ENCODE results near the gene ASTN2. TPM values are rescaled to one million over a fixed set of nuclear protein-coding genes. Genes with fewer than 3 reads are reported as not detected.

ASTN2 gene
- total RNA-seq, 4 donors from 2014 or later: 4.0 to 7.0 (median 4.9) TPM

- Histone ChIP-seq H3K36me3 (no peaks in the 10 kb centered on the region), H3K27me3 (no peaks in the 10 kb centered on the region), H3K9me3 (no peaks in the 10 kb centered on the region), H3K4me3 (no peak overlapping the region), H3K27ac (no peak overlapping the region), H3K4me1 (no peaks in the 10 kb centered on the region)
- 73 to 78% methylated on average over 6 of the region's 6 CpGs for WGBS, 2 donors (ENCODE audit: low coverage in 1 of 2)
- no peak for ATAC-seq
- TF ChIP-seq POLR2A (IDR thresholded peaks at IDR 0.05) (no peak), POLR2AphosphoS5 (IDR thresholded peaks at IDR 0.05) (no peak), EP300 (IDR thresholded peaks at IDR 0.05) (no peak)
- TF ChIP-seq, protein P1, sequence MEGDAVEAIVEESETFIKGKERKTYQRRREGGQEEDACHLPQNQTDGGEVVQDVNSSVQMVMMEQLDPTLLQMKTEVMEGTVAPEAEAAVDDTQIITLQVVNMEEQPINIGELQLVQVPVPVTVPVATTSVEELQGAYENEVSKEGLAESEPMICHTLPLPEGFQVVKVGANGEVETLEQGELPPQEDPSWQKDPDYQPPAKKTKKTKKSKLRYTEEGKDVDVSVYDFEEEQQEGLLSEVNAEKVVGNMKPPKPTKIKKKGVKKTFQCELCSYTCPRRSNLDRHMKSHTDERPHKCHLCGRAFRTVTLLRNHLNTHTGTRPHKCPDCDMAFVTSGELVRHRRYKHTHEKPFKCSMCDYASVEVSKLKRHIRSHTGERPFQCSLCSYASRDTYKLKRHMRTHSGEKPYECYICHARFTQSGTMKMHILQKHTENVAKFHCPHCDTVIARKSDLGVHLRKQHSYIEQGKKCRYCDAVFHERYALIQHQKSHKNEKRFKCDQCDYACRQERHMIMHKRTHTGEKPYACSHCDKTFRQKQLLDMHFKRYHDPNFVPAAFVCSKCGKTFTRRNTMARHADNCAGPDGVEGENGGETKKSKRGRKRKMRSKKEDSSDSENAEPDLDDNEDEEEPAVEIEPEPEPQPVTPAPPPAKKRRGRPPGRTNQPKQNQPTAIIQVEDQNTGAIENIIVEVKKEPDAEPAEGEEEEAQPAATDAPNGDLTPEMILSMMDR (IDR thresholded peaks at IDR 0.05): no peak
Observed at GRCh38 chr9:116495725-116496124, 919.1 kb downstream of the ASTN2 start.

DNA sequence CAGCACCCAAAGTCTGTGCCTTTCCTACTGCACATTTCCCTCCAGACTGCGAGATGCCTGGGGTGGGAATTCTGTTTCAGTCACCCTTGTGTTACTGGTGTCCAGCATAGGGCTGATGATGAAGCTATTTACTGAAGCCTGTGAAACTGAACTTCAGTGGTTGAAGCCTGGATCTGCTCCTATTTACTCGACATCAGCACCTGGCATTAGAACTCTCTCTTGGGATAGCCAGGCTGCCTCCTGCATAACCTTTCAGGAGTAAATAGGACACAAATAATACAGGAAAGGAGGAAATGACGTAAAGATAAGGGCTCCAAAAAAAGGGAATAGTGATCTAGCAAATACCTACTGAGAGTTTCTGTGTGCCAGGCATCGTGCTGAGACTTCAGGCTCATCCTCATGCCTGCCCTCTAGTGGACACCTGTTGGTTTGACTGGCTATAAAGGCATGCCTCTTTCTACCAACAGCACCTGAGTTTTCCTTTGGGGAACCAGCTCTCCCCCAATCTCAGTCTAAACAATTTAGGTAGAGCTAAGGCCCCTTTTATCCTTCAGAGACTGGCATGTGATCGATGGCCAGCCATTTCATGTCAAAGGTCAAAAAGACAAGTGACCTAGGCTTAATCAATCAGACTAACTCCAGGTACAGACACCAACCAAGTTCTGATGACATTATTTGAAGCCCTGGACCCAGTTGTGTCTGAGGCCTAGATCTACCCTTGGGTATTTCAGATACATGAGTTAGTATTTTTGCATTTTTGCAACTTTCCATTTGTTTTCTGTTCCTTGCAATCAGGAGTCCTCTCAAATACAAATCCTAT, 919.8 kb downstream of the ASTN2 start:
- H3K9me3 ChIP-seq: no peaks in the 10 kb centered on the region
- TF ChIP-seq POLR2AphosphoS5 (IDR thresholded peaks at IDR 0.05): no peak
- TF ChIP-seq, protein P1 (IDR thresholded peaks at IDR 0.05): peak in 3 of 4 experiments; percentile 22 to 60 (median 30)
- no peak for TF ChIP-seq EP300 (IDR thresholded peaks at IDR 0.05)
- no peaks in the 10 kb centered on the region for H3K4me1 ChIP-seq
- H3K36me3 ChIP-seq: no peaks in the 10 kb centered on the region
- 52 to 100% methylated on average over 1 to 4 of the region's 5 CpGs for WGBS, 2 donors (ENCODE audit: low coverage in 1 of 2)
- no peak overlapping the region for H3K4me3 ChIP-seq
- no peak overlapping the region for H3K27ac ChIP-seq
- no peaks in the 10 kb centered on the region for H3K27me3 ChIP-seq
- no peak for ATAC-seq

DNA sequence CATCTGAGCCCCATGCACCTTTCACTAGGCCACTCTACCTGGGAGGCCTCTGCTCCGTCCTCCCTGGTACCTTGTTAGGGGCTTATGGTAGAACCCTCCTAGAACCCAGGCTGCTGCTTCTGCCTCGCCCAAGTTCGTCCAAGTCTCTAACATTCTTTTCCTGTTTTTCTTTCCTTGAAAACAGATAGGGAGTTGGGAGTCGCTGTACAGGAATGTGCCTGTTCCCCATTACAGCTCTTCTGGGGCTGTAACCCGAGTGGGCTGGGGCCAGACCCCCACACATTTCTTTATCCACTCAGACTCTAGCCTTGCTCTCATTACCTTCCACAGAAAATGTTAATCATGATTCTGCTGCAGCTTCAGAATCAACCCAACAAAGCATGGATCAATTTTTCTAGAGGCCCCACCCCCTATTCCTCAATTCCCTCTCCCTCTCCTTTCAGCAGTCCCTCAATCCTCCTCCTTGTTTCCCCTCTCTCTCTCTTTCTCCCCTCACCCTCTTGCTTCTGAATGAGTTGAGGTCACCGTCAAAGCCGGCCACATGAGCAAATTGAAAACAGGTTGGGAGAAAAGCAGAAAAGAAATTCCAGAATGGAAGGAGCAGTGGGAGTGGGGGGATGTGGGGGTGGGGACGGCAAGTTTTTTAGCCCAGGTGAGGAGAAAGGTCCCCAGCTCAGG, 921.5 kb downstream of the ASTN2 start:
- Histone ChIP-seq H3K27me3 (no peaks in the 10 kb centered on the region), H3K9me3 (no peaks in the 10 kb centered on the region), H3K4me1 (no peaks in the 10 kb centered on the region), H3K36me3 (no peaks in the 10 kb centered on the region), H3K4me3 (no peak overlapping the region), H3K27ac (no peak overlapping the region)
- WGBS, 2 donors (ENCODE audit: low coverage in 1 of 2): 79% methylated on average over 7 of the region's 8 CpGs; no CpG with 5 or more reads in 1 of the 2 donors
- no peak for ATAC-seq
- TF ChIP-seq, protein P1 (IDR thresholded peaks at IDR 0.05): no peak
- TF ChIP-seq POLR2AphosphoS5 (IDR thresholded peaks at IDR 0.05) (no peak), POLR2A (IDR thresholded peaks at IDR 0.05) (no peak), EP300 (IDR thresholded peaks at IDR 0.05) (no peak)

DNA sequence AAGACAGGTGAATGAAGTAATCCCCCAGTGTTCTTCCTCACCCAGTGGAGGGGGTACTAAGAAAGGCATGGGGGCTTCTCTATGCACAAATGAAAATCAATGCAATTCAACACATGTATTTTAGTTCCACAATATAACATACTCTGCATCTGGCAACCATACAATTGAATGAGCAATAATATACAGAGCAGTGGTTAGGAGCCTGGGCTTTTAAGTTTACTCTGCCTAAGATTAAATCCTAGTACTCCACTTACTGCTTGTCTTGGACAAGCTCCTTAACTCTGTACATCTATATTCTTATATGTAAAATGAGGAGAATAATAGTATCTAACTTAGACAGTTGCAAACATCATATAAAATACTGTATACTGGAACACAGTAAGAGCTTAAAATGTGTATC, 923.2 kb downstream of the ASTN2 start:
- Histone ChIP-seq H3K27ac (no peak overlapping the region), H3K36me3 (no peaks in the 10 kb centered on the region), H3K27me3 (no peaks in the 10 kb centered on the region), H3K4me1 (no peaks in the 10 kb centered on the region), H3K9me3 (no peaks in the 10 kb centered on the region), H3K4me3 (no peak overlapping the region)
- ATAC-seq: no peak
- TF ChIP-seq, protein P1 (IDR thresholded peaks at IDR 0.05): no peak
- TF ChIP-seq EP300 (IDR thresholded peaks at IDR 0.05): no peak
- TF ChIP-seq POLR2A (IDR thresholded peaks at IDR 0.05): no peak
- TF ChIP-seq POLR2AphosphoS5 (IDR thresholded peaks at IDR 0.05): no peak

- Histone ChIP-seq H3K36me3 (peaks cover 0 to 4% of the 10 kb centered on the region in 2 donors), H3K9me3 (no peaks in the 10 kb centered on the region), H3K4me1 (no peaks in the 10 kb centered on the region), H3K4me3 (no peak overlapping the region), H3K27me3 (no peaks in the 10 kb centered on the region), H3K27ac (no peak overlapping the region)
- 56 to 75% methylated on average over 1 of the region's 1 CpG for WGBS, 2 donors (ENCODE audit: low coverage in 1 of 2)
- ATAC-seq: no peak
- TF ChIP-seq POLR2A (IDR thresholded peaks at IDR 0.05) (no peak), EP300 (IDR thresholded peaks at IDR 0.05) (no peak), POLR2AphosphoS5 (IDR thresholded peaks at IDR 0.05) (no peak)
- TF ChIP-seq, protein P1 (IDR thresholded peaks at IDR 0.05): no peak
Observed at GRCh38 chr9:116491219-116491618, 923.6 kb downstream of the ASTN2 start.
